Measurements from ENCODE around the gene COL1A1. TPM values are rescaled to one million over a fixed set of nuclear protein-coding genes. Genes with fewer than 3 reads are reported as not detected.

COL1A1 gene
- total RNA-seq, 1 donor from 2014 or later, result 171 TPM

- Histone ChIP-seq H3K27ac (peak overlapping the region; percentile 97), H3K27me3 (no peaks in the 10 kb centered on the region), H3K4me1 (peaks cover 65% of the 10 kb centered on the region), H3K4me3 (no peak overlapping the region), H3K9me3 (no peaks in the 10 kb centered on the region), H3K36me3 (no peaks in the 10 kb centered on the region)
- no peak for DNase-seq (ENCODE audit: extremely low spot score in 2 of 2)
- intact Hi-C loops (cut with DNase I), result no loop called here
- TF ChIP-seq, protein P1, sequence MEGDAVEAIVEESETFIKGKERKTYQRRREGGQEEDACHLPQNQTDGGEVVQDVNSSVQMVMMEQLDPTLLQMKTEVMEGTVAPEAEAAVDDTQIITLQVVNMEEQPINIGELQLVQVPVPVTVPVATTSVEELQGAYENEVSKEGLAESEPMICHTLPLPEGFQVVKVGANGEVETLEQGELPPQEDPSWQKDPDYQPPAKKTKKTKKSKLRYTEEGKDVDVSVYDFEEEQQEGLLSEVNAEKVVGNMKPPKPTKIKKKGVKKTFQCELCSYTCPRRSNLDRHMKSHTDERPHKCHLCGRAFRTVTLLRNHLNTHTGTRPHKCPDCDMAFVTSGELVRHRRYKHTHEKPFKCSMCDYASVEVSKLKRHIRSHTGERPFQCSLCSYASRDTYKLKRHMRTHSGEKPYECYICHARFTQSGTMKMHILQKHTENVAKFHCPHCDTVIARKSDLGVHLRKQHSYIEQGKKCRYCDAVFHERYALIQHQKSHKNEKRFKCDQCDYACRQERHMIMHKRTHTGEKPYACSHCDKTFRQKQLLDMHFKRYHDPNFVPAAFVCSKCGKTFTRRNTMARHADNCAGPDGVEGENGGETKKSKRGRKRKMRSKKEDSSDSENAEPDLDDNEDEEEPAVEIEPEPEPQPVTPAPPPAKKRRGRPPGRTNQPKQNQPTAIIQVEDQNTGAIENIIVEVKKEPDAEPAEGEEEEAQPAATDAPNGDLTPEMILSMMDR (IDR thresholded peaks at IDR 0.05), result no peak
- TF ChIP-seq POLR2AphosphoS5 (IDR thresholded peaks at IDR 0.05; ENCODE audit: insufficient read depth in 1 of 2, low read depth in 1 of 2), result no peak
- no peak for TF ChIP-seq POLR2A (IDR thresholded peaks at IDR 0.05)
Measured at GRCh38 chr17:50214976-50215760, 13.7 kb upstream of the COL1A1 start.

DNA sequence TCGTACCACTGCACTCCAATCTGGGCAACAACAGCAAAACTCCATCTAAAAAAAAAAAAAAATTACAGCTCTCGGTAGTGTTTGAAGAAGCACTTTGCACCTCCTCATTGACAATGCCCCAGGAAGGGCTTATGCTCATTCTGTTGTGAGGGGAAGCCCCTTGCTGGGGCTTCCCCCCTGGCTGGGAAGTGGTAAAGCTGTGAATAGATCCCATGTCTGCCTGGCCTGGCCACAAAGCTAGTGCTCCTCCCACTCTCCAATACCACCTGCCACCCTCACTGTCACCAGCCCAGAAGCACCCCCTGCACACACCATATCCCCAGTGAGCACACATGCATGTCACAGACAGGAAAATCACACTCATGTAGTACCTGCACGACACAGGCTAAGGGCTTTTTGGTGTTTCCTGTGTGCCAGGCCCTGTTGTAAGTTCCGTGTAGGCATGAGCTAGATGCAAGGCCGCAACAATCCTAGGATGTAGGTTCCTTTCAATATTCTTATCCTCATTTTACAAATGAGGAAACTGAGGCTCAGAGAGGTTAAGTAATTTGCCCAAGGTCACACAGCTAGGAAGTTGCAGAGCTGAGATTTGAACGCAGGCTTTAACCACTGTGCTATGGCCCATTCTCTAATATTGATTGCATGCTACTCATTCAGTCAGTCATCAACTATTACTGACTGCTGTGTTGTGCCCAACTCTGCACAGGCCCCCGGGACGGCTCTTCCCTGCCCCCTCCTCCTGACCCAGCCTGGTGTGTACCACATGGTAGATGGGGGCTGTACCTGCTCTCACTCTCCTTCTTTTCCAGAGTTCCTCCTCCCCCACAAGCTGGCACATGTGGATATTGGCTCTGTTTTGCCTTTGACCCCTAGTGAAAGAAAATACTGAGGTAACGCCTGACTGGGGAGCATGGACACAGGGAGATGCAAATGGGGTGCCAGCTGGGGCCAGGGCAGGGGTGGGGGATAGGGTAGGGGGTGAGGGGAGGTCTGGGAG is 11.9 kb upstream of the COL1A1 start:
- H3K4me1 ChIP-seq, result peaks cover 58% of the 10 kb centered on the region

GRCh38 chr17:50212121-50212843 is 10.9 kb upstream of the COL1A1 start:
- peaks cover 63% of the 10 kb centered on the region for H3K4me1 ChIP-seq
- peak overlapping the region; percentile 97 for H3K27ac ChIP-seq
- H3K27me3 ChIP-seq, result no peaks in the 10 kb centered on the region
- intact Hi-C loops (cut with DNase I), result no loop called here
- peak in 1 of 2 donors; percentile 96 for DNase-seq (ENCODE audit: extremely low spot score in 2 of 2)
- H3K36me3 ChIP-seq, result no peaks in the 10 kb centered on the region
- no peaks in the 10 kb centered on the region for H3K9me3 ChIP-seq
- H3K4me3 ChIP-seq, result peak overlapping the region in 1 of 2 donors; percentile 18
- TF ChIP-seq POLR2A (IDR thresholded peaks at IDR 0.05) (peak in 1 of 2 donors; percentile 36), POLR2AphosphoS5 (IDR thresholded peaks at IDR 0.05; ENCODE audit: insufficient read depth in 1 of 2, low read depth in 1 of 2) (peak; percentile 34 to 54)
- TF ChIP-seq, protein P1 (IDR thresholded peaks at IDR 0.05), result no peak

More for the DNA sequence above, 11.9 kb upstream of the COL1A1 start:
- H3K9me3 ChIP-seq, result no peaks in the 10 kb centered on the region
- peak in 1 of 2 donors; percentile 88 for DNase-seq (ENCODE audit: extremely low spot score in 2 of 2)
- no peak overlapping the region for H3K4me3 ChIP-seq
- H3K36me3 ChIP-seq, result no peaks in the 10 kb centered on the region
- intact Hi-C loops (cut with DNase I), result no loop called here
- H3K27me3 ChIP-seq, result no peaks in the 10 kb centered on the region
- H3K27ac ChIP-seq, result peak overlapping the region; percentile 97
- TF ChIP-seq POLR2AphosphoS5 (IDR thresholded peaks at IDR 0.05; ENCODE audit: insufficient read depth in 1 of 2, low read depth in 1 of 2), result no peak

GRCh38 chr17:50211249-50212120 is 10.1 kb upstream of the COL1A1 start:
- intact Hi-C loops (cut with DNase I), result no loop called here
- Histone ChIP-seq H3K4me1 (peaks cover 68% of the 10 kb centered on the region), H3K9me3 (no peaks in the 10 kb centered on the region), H3K36me3 (no peaks in the 10 kb centered on the region), H3K27me3 (no peaks in the 10 kb centered on the region), H3K27ac (peak overlapping the region; percentile 97), H3K4me3 (peak overlapping the region in 1 of 2 donors; percentile 18)
- peak in 1 of 2 donors; percentile 83 for DNase-seq (ENCODE audit: extremely low spot score in 2 of 2)
- TF ChIP-seq POLR2AphosphoS5 (IDR thresholded peaks at IDR 0.05; ENCODE audit: insufficient read depth in 1 of 2, low read depth in 1 of 2) (no peak), POLR2A (IDR thresholded peaks at IDR 0.05) (no peak)
- TF ChIP-seq, protein P1 (IDR thresholded peaks at IDR 0.05), result no peak
